Nephron progenitor cell (in vitro differentiated cells): ENCODE data around the gene FJX1.

ENCODE experiments used
- DNase-seq: peaks from one replicate; pipeline ENCODE4 v3.0.0; 2021
- H3K27ac Mint-ChIP-seq: 2 replicates; pipeline ENCODE4 v1.8.0; 2021; ENCODE audit warnings: mild to moderate bottlenecking, moderate library complexity, mixed read lengths
- H3K27me3 Mint-ChIP-seq: 2 replicates; pipeline ENCODE4 v1.8.0; 2021; ENCODE audit warnings: mild to moderate bottlenecking, low read depth, mixed read lengths; ENCODE audit not compliant: poor library complexity
- H3K36me3 Mint-ChIP-seq: 2 replicates; pipeline ENCODE4 v1.8.0; 2021; ENCODE audit warnings: low read depth, mixed read lengths
- H3K4me1 Mint-ChIP-seq: 2 replicates; pipeline ENCODE4 v1.8.0; 2021; ENCODE audit warnings: mixed read lengths
- H3K4me3 Mint-ChIP-seq: 2 replicates; pipeline ENCODE4 v1.8.0; 2021; ENCODE audit warnings: mild to moderate bottlenecking, moderate library complexity, mixed read lengths
- H3K9me3 Mint-ChIP-seq: 2 replicates; pipeline ENCODE4 v1.8.0; 2021; ENCODE audit warnings: mild to moderate bottlenecking, moderate library complexity, mixed read lengths
- TF ChIP-seq, protein P1 (sequence below): fragments of 200-600 bp; sonication (generic); IDR thresholded peaks from 2 replicates; pipeline ENCODE4 v1.5.0; 2021; ENCODE audit warnings: antibody characterized with exemption

FJX1 gene

GRCh38 chr11:35583126-35583525, 35.1 kb upstream of the FJX1 start:
- DNase-seq, result no peak
- H3K36me3 Mint-ChIP-seq, result no peaks in the 10 kb centered on the region
- no peaks in the 10 kb centered on the region for H3K9me3 Mint-ChIP-seq
- TF ChIP-seq, protein P1, sequence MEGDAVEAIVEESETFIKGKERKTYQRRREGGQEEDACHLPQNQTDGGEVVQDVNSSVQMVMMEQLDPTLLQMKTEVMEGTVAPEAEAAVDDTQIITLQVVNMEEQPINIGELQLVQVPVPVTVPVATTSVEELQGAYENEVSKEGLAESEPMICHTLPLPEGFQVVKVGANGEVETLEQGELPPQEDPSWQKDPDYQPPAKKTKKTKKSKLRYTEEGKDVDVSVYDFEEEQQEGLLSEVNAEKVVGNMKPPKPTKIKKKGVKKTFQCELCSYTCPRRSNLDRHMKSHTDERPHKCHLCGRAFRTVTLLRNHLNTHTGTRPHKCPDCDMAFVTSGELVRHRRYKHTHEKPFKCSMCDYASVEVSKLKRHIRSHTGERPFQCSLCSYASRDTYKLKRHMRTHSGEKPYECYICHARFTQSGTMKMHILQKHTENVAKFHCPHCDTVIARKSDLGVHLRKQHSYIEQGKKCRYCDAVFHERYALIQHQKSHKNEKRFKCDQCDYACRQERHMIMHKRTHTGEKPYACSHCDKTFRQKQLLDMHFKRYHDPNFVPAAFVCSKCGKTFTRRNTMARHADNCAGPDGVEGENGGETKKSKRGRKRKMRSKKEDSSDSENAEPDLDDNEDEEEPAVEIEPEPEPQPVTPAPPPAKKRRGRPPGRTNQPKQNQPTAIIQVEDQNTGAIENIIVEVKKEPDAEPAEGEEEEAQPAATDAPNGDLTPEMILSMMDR, result no peak
- H3K27me3 Mint-ChIP-seq, result peaks cover 9% of the 10 kb centered on the region
- no peak overlapping the region for H3K4me3 Mint-ChIP-seq
- peaks cover 34% of the 10 kb centered on the region for H3K4me1 Mint-ChIP-seq
- no peak overlapping the region for H3K27ac Mint-ChIP-seq

- TF ChIP-seq, protein P1, result no peak
- no peak for DNase-seq
- H3K9me3 Mint-ChIP-seq, result no peaks in the 10 kb centered on the region
- H3K36me3 Mint-ChIP-seq, result no peaks in the 10 kb centered on the region
- no peak overlapping the region for H3K27ac Mint-ChIP-seq
- peaks cover 42% of the 10 kb centered on the region for H3K4me1 Mint-ChIP-seq
- peaks cover 9% of the 10 kb centered on the region for H3K27me3 Mint-ChIP-seq
- H3K4me3 Mint-ChIP-seq, result no peak overlapping the region
These were observed 34.4 kb upstream of the FJX1 start for GRCh38 chr11:35583843-35584242.

- H3K4me1 Mint-ChIP-seq, result peaks cover 42% of the 10 kb centered on the region
- H3K9me3 Mint-ChIP-seq, result no peaks in the 10 kb centered on the region
- DNase-seq, result no peak
- no peak overlapping the region for H3K4me3 Mint-ChIP-seq
- peaks cover 9% of the 10 kb centered on the region for H3K27me3 Mint-ChIP-seq
- H3K27ac Mint-ChIP-seq, result no peak overlapping the region
- TF ChIP-seq, protein P1, result no peak
- H3K36me3 Mint-ChIP-seq, result no peaks in the 10 kb centered on the region
These were observed 33.9 kb upstream of the FJX1 start for GRCh38 chr11:35584321-35584720.

DNA sequence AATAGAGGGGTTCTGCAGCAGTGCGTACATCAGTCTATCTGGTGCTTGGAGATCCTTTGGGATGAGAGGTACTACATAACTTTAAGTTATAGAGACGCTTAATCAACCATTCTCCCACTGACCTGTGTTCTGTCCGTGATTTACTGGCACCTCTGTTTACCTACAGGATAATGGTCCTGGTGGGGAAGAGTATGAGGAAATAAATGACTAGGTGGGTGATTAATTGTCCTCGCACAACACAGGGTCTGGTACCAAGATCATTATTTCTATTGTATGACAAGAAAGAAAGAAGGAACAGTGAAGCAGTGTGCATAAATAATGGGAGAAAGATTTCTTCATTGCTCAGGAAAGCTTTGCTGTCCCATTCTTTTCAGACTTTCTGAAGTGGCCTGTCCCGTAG, 32.8 kb upstream of the FJX1 start:
- Mint-ChIP-seq H3K27me3 (peaks cover 9% of the 10 kb centered on the region), H3K36me3 (no peaks in the 10 kb centered on the region), H3K4me3 (no peak overlapping the region), H3K27ac (no peak overlapping the region), H3K9me3 (no peaks in the 10 kb centered on the region), H3K4me1 (peaks cover 38% of the 10 kb centered on the region)
- TF ChIP-seq, protein P1, result no peak
- no peak for DNase-seq

- Mint-ChIP-seq H3K4me1 (peaks cover 38% of the 10 kb centered on the region), H3K36me3 (no peaks in the 10 kb centered on the region), H3K9me3 (no peaks in the 10 kb centered on the region), H3K4me3 (no peak overlapping the region), H3K27me3 (peaks cover 9% of the 10 kb centered on the region), H3K27ac (no peak overlapping the region)
- DNase-seq, result no peak
- TF ChIP-seq, protein P1, result no peak
These were observed 32.0 kb upstream of the FJX1 start for GRCh38 chr11:35586222-35586621.

- H3K27ac Mint-ChIP-seq, result peak overlapping the region; percentile 83
- TF ChIP-seq, protein P1, result no peak
- DNase-seq, result no peak
- H3K27me3 Mint-ChIP-seq, result peaks cover 4% of the 10 kb centered on the region
- H3K36me3 Mint-ChIP-seq, result no peaks in the 10 kb centered on the region
- H3K4me3 Mint-ChIP-seq, result peak overlapping the region; percentile 64
- H3K9me3 Mint-ChIP-seq, result no peaks in the 10 kb centered on the region
- peaks cover 38% of the 10 kb centered on the region for H3K4me1 Mint-ChIP-seq
These were observed 30.3 kb upstream of the FJX1 start for GRCh38 chr11:35587972-35588371.
